ENCODE data around the gene SPSB1. TPM values are rescaled to one million over a fixed set of nuclear protein-coding genes. Genes with fewer than 3 reads are reported as not detected.

The SPSB1 gene
- total and polyA plus RNA-seq, 7 experiments from 2014 or later, result 1.4 to 10.3 (median 1.9) TPM

DNA sequence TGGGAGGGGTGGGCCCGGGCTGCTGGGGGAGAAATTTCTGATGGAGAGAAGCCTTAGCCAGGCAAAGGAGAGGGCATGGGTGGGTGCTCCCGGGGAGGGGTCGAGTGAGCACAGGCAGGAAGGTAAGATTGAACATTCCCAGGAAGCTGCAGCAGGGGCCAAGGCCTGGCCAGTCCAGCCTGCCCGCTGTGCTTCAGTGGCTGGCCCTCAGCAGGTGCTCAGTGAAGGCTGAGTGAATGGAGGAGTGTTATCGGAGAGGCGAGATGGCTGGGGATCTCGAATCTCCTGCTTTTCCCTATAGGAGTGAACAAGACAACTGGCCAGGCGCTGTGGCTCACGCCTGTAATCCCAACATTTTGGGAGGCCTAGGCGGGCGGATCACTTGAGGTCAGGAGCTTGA lies 20.9 kb downstream of the SPSB1 start:
- Mint-ChIP-seq H3K4me1 (peaks cover 17 to 62% (median 22%) of the 10 kb centered on the region in 7 donors), H3K27me3 (peaks cover 0 to 3% (median 0%) of the 10 kb centered on the region in 5 donors), H3K9me3 (peaks cover 0 to 2% (median 0%) of the 10 kb centered on the region in 11 donors), H3K36me3 (no peaks in the 10 kb centered on the region), H3K4me3 (no peak overlapping the region), H3K27ac (peak overlapping the region in 1 of 9 donors; percentile 13)
- ATAC-seq (no peak), DNase-seq (no peak)
- Histone ChIP-seq H3K4me1 (ENCODE audit: control insufficient read depth in 2 of 2, insufficient read depth in 2 of 2, low read length in 2 of 2) (peaks cover 0 to 4% of the 10 kb centered on the region in 2 donors), H3K36me3 (ENCODE audit: control insufficient read depth in 2 of 3, insufficient read depth in 3 of 3, low read length in 3 of 3) (no peaks in the 10 kb centered on the region), H3K27me3 (ENCODE audit: control insufficient read depth in 2 of 2, insufficient read depth in 2 of 2, low read length in 2 of 2) (no peaks in the 10 kb centered on the region), H3K27ac (ENCODE audit: low read depth, low read length) (no peak overlapping the region), H3K9me3 (ENCODE audit: control insufficient read depth in 2 of 3, low read length in 3 of 3) (no peaks in the 10 kb centered on the region), H3K4me3 (ENCODE audit: low read length) (no peak overlapping the region)
- ChIA-PET POLR2A (no interaction called here), CTCF (no interaction called here)
- intact Hi-C loops (cut with micrococcal nuclease), result no loop called here

DNA sequence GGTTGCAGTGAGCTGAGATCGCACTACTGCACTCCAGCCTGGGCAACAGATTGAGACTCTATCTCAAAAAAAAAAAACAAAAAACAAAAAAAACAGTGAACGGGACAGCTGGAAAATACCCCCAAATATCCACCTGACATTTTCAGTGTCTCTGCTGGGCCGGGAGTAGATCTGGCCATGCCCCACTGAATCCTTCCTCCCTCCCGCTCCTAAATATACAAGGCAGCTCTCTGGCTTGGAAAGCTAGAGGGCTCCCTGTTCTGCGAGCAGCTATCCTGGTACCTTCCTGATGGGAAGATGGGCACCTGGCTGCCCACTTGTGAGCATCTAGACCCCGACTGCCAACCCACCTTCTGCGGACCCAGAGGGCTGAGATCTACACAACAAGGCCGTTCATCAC lies 21.4 kb downstream of the SPSB1 start:
- no peak overlapping the region for H3K4me3 ChIP-seq (ENCODE audit: low read length)
- no peaks in the 10 kb centered on the region for H3K9me3 ChIP-seq (ENCODE audit: control insufficient read depth in 2 of 3, low read length in 3 of 3)
- ChIA-PET POLR2A (no interaction called here), CTCF (no interaction called here)
- ATAC-seq (no peak), DNase-seq (no peak)
- intact Hi-C loops (cut with micrococcal nuclease), result no loop called here
- no peaks in the 10 kb centered on the region for H3K27me3 ChIP-seq (ENCODE audit: control insufficient read depth in 2 of 2, insufficient read depth in 2 of 2, low read length in 2 of 2)
- Mint-ChIP-seq H3K4me1 (peaks cover 12 to 57% (median 21%) of the 10 kb centered on the region in 7 donors), H3K27me3 (peaks cover 0 to 3% (median 0%) of the 10 kb centered on the region in 5 donors), H3K36me3 (no peaks in the 10 kb centered on the region), H3K4me3 (no peak overlapping the region), H3K27ac (peak overlapping the region in 1 of 9 donors; percentile 13), H3K9me3 (peaks cover 0 to 2% (median 0%) of the 10 kb centered on the region in 11 donors)
- H3K36me3 ChIP-seq (ENCODE audit: control insufficient read depth in 2 of 3, insufficient read depth in 3 of 3, low read length in 3 of 3), result no peaks in the 10 kb centered on the region
- no peak overlapping the region for H3K27ac ChIP-seq (ENCODE audit: low read depth, low read length)
- H3K4me1 ChIP-seq (ENCODE audit: control insufficient read depth in 2 of 2, insufficient read depth in 2 of 2, low read length in 2 of 2), result peaks cover 0 to 4% of the 10 kb centered on the region in 2 donors

DNA sequence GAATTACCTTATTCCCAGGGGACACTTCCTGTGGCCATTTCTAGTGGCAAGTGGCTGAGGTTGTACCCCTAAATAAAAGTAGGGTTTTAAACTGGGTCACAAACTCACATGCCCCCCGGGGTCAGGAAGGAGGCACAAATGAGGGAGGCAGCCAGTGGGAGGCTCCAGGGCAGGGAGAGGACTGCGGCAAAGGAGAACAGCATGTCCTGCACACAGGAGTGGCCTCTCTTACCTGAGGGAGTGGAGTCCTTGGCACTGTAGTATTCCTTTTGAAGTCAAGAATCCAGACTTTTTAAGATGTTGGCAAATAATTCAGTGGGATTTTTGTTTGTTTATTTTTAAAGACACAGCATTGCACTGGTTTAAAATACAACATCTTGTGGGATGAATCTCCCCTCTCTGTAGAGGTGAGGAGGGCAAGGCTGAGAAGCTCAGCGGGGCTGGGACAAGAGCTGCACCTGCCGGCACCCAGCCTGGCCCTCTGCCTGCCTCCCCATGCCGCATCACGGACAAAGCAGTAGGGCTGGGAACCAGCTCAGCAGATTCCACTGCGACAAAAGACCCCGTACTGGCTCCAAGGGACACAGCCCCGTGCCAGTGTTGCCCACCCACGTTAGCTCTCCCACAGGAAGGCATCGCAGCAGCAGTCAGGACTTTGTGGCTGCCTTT lies 22.2 kb downstream of the SPSB1 start:
- Histone ChIP-seq H3K4me1 (ENCODE audit: control insufficient read depth in 2 of 2, insufficient read depth in 2 of 2, low read length in 2 of 2) (peaks cover 0 to 4% of the 10 kb centered on the region in 2 donors), H3K9me3 (ENCODE audit: control insufficient read depth in 2 of 3, low read length in 3 of 3) (no peaks in the 10 kb centered on the region), H3K4me3 (ENCODE audit: low read length) (no peak overlapping the region), H3K27me3 (ENCODE audit: control insufficient read depth in 2 of 2, insufficient read depth in 2 of 2, low read length in 2 of 2) (no peaks in the 10 kb centered on the region), H3K36me3 (ENCODE audit: control insufficient read depth in 2 of 3, insufficient read depth in 3 of 3, low read length in 3 of 3) (no peaks in the 10 kb centered on the region), H3K27ac (ENCODE audit: low read depth, low read length) (no peak overlapping the region)
- no peak for DNase-seq
- Mint-ChIP-seq H3K4me1 (peaks cover 12 to 57% (median 21%) of the 10 kb centered on the region in 7 donors), H3K9me3 (peaks cover 0 to 2% (median 0%) of the 10 kb centered on the region in 11 donors), H3K27ac (peak overlapping the region in 3 of 9 donors; percentile 37 to 92 (median 73)), H3K36me3 (no peaks in the 10 kb centered on the region), H3K27me3 (peaks cover 0 to 3% (median 0%) of the 10 kb centered on the region in 5 donors), H3K4me3 (peak overlapping the region in 3 of 10 donors; percentile 29 to 74 (median 32))
- CTCF ChIA-PET, result interaction anchor here (0.6 kb wide), 1 partner anchor 26 kb away, joined by 3 read pairs; no protein-coding TSS in a partner anchor
- intact Hi-C loops (cut with micrococcal nuclease), result no loop called here
- no peak for ATAC-seq
- POLR2A ChIA-PET, result no interaction called here

DNA sequence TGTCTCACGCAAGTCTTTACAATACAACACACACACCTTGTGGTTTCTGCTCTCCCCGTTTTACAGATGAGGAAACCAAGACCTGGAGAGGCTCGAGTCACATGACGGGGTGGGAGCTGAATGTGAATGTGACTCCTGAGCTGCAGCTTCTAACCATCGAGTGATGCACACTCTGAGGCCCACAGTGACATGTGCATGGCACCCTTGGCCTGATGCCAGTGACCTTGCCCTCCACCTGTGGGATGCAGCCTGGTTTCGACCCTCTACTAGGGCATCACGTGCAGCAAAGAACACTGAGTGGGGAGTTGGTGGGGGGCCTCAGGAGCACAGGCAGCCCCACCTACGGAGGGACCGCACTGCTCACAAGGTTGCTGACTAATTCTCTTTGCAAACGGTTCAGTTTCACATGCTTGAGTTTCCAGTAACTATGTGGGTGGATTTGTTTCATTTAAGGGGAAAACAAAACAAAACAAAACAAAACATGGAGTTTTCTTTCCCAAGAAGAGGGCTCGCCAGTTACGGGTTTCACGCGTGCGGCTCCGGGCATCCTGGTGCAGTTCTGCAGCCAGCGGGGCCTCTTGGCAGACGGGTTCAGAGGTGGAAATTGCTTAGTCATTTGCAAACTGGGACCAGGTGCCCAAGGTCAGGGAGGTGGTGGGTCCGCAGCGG lies 22.9 kb downstream of the SPSB1 start:
- Histone ChIP-seq H3K27me3 (ENCODE audit: control insufficient read depth in 2 of 2, insufficient read depth in 2 of 2, low read length in 2 of 2) (no peaks in the 10 kb centered on the region), H3K4me3 (ENCODE audit: low read length) (no peak overlapping the region), H3K4me1 (ENCODE audit: control insufficient read depth in 2 of 2, insufficient read depth in 2 of 2, low read length in 2 of 2) (peaks cover 0 to 4% of the 10 kb centered on the region in 2 donors), H3K9me3 (ENCODE audit: control insufficient read depth in 2 of 3, low read length in 3 of 3) (no peaks in the 10 kb centered on the region), H3K36me3 (ENCODE audit: control insufficient read depth in 2 of 3, insufficient read depth in 3 of 3, low read length in 3 of 3) (no peaks in the 10 kb centered on the region), H3K27ac (ENCODE audit: low read depth, low read length) (no peak overlapping the region)
- CTCF ChIA-PET, result no interaction called here
- Mint-ChIP-seq H3K4me1 (peaks cover 12 to 57% (median 22%) of the 10 kb centered on the region in 7 donors), H3K27ac (peak overlapping the region in 2 of 9 donors; percentile 73 to 92), H3K4me3 (peak overlapping the region in 3 of 10 donors; percentile 29 to 74 (median 32)), H3K27me3 (peaks cover 0 to 3% (median 0%) of the 10 kb centered on the region in 5 donors), H3K9me3 (peaks cover 0 to 2% (median 0%) of the 10 kb centered on the region in 11 donors), H3K36me3 (no peaks in the 10 kb centered on the region)
- ATAC-seq (no peak), DNase-seq (peak in 1 of 9 donors; percentile 74)
- intact Hi-C loops (cut with micrococcal nuclease), result no loop called here
- POLR2A ChIA-PET, result no interaction called here

DNA sequence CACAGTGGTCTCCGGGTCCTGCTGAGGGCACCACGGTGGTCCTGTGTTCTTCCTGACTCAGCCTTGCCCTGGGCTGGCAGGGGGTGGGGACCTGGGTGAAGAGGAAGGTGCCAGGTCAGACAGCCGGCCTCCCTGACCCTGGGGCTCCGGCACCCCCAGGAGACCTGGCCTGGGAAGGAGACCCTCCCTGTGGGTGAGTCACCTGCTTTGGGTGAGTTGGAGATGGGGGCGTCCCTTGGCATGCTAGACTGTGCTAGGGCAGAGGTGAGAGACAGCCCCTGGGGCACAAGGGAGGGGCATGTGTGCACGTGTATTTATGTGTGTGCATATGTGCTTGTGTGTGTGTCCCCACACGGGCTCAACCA lies 23.4 kb downstream of the SPSB1 start:
- ChIA-PET CTCF (no interaction called here), POLR2A (no interaction called here)
- DNase-seq, result no peak
- H3K4me3 Mint-ChIP-seq, result peak overlapping the region in 1 of 10 donors; percentile 74
- H3K4me1 Mint-ChIP-seq, result peaks cover 12 to 57% (median 24%) of the 10 kb centered on the region in 7 donors
- Histone ChIP-seq H3K27me3 (ENCODE audit: control insufficient read depth in 2 of 2, insufficient read depth in 2 of 2, low read length in 2 of 2) (no peaks in the 10 kb centered on the region), H3K9me3 (ENCODE audit: control insufficient read depth in 2 of 3, low read length in 3 of 3) (no peaks in the 10 kb centered on the region), H3K4me1 (ENCODE audit: control insufficient read depth in 2 of 2, insufficient read depth in 2 of 2, low read length in 2 of 2) (peaks cover 0 to 4% of the 10 kb centered on the region in 2 donors), H3K36me3 (ENCODE audit: control insufficient read depth in 2 of 3, insufficient read depth in 3 of 3, low read length in 3 of 3) (no peaks in the 10 kb centered on the region), H3K27ac (ENCODE audit: low read depth, low read length) (no peak overlapping the region), H3K4me3 (ENCODE audit: low read length) (no peak overlapping the region)
- intact Hi-C loops (cut with micrococcal nuclease), result no loop called here
- ATAC-seq, result no peak
- H3K36me3 Mint-ChIP-seq, result no peaks in the 10 kb centered on the region
- peaks cover 0 to 3% (median 0%) of the 10 kb centered on the region in 5 donors for H3K27me3 Mint-ChIP-seq
- peak overlapping the region in 2 of 9 donors; percentile 73 to 92 for H3K27ac Mint-ChIP-seq
- H3K9me3 Mint-ChIP-seq, result peaks cover 0 to 2% (median 0%) of the 10 kb centered on the region in 11 donors

DNA sequence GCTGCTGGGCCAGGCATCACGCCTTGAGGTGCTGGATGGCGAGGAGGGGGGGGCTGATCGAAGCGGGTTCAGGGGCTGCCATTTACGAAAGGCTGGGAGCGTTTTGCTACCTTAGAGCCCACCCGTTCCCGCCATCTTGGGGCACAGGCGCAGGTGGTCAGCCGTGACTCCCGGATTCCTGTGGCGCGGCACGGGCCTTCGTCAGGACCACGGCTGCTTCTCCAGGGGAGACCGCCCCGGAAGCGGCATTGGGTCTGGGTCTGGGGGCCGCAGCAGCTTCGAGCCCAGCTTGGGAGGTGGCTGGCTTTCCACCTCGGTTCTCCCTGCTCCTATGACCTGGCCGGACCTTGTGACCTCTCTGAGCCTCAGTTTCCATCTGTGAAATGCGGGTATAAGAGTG lies 23.8 kb downstream of the SPSB1 start:
- no peaks in the 10 kb centered on the region for H3K36me3 ChIP-seq (ENCODE audit: control insufficient read depth in 2 of 3, insufficient read depth in 3 of 3, low read length in 3 of 3)
- H3K9me3 ChIP-seq (ENCODE audit: control insufficient read depth in 2 of 3, low read length in 3 of 3), result no peaks in the 10 kb centered on the region
- no peak overlapping the region for H3K4me3 ChIP-seq (ENCODE audit: low read length)
- no peak overlapping the region for H3K4me3 Mint-ChIP-seq
- DNase-seq, result no peak
- ATAC-seq, result no peak
- intact Hi-C loops (cut with micrococcal nuclease), result no loop called here
- H3K27me3 ChIP-seq (ENCODE audit: control insufficient read depth in 2 of 2, insufficient read depth in 2 of 2, low read length in 2 of 2), result no peaks in the 10 kb centered on the region
- POLR2A ChIA-PET, result no interaction called here
- H3K4me1 Mint-ChIP-seq, result peaks cover 12 to 53% (median 25%) of the 10 kb centered on the region in 7 donors
- H3K27ac ChIP-seq (ENCODE audit: low read depth, low read length), result no peak overlapping the region
- H3K36me3 Mint-ChIP-seq, result no peaks in the 10 kb centered on the region
- H3K4me1 ChIP-seq (ENCODE audit: control insufficient read depth in 2 of 2, insufficient read depth in 2 of 2, low read length in 2 of 2), result peaks cover 0 to 4% of the 10 kb centered on the region in 2 donors
- peaks cover 0 to 3% (median 0%) of the 10 kb centered on the region in 5 donors for H3K27me3 Mint-ChIP-seq
- peak overlapping the region in 1 of 9 donors; percentile 92 for H3K27ac Mint-ChIP-seq
- CTCF ChIA-PET, result no interaction called here
- peaks cover 0 to 2% (median 0%) of the 10 kb centered on the region in 11 donors for H3K9me3 Mint-ChIP-seq
